Mucosa of stomach (tissue), 1 donor: Measurements from ENCODE around the gene CGA.

Experiments used
- H3K27me3 ChIP-seq: one replicate; pipeline ENCODE4 v1.7.0; 2013; ENCODE audit warnings: mild to moderate bottlenecking, low read length; ENCODE audit not compliant: control insufficient read depth, insufficient read depth
- H3K36me3 ChIP-seq: one replicate; pipeline ENCODE4 v1.7.0; 2013; ENCODE audit warnings: low read length; ENCODE audit not compliant: control insufficient read depth, insufficient read depth
- H3K4me1 ChIP-seq: one replicate; pipeline ENCODE4 v1.7.0; 2013; ENCODE audit warnings: mild to moderate bottlenecking, low read length; ENCODE audit not compliant: control insufficient read depth, insufficient read depth
- H3K4me3 ChIP-seq: one replicate; pipeline ENCODE4 v1.7.0; 2013; ENCODE audit warnings: low read length
- H3K9ac ChIP-seq: one replicate; pipeline ENCODE4 v1.7.0; 2013; ENCODE audit warnings: mild to moderate bottlenecking, low read length, moderate library complexity
- H3K9me3 ChIP-seq: one replicate; pipeline ENCODE4 v1.7.0; 2013; ENCODE audit warnings: mild to moderate bottlenecking, low read length, moderate library complexity; ENCODE audit not compliant: control insufficient read depth
- donor health status: Pancreatic carcinoma.

The CGA gene

GRCh38 chr6:87104667-87105066 lies 9.8 kb upstream of the CGA start:
- no peaks in the 10 kb centered on the region for H3K4me1 ChIP-seq
- H3K27me3 ChIP-seq, result no peaks in the 10 kb centered on the region
- no peaks in the 10 kb centered on the region for H3K36me3 ChIP-seq
- no peak overlapping the region for H3K9ac ChIP-seq
- H3K4me3 ChIP-seq, result no peak overlapping the region
- H3K9me3 ChIP-seq, result no peaks in the 10 kb centered on the region

- H3K4me3 ChIP-seq, result no peak overlapping the region
- H3K4me1 ChIP-seq, result no peaks in the 10 kb centered on the region
- no peaks in the 10 kb centered on the region for H3K27me3 ChIP-seq
- H3K9me3 ChIP-seq, result no peaks in the 10 kb centered on the region
- H3K36me3 ChIP-seq, result no peaks in the 10 kb centered on the region
- no peak overlapping the region for H3K9ac ChIP-seq
Observed at GRCh38 chr6:87103977-87104601, 9.2 kb upstream of the CGA start.

- H3K9me3 ChIP-seq, result no peaks in the 10 kb centered on the region
- H3K4me3 ChIP-seq, result no peak overlapping the region
- H3K27me3 ChIP-seq, result no peaks in the 10 kb centered on the region
- no peak overlapping the region for H3K9ac ChIP-seq
- no peaks in the 10 kb centered on the region for H3K36me3 ChIP-seq
- no peaks in the 10 kb centered on the region for H3K4me1 ChIP-seq
Observed at GRCh38 chr6:87102151-87102621, 7.3 kb upstream of the CGA start.

- Histone ChIP-seq H3K9ac (no peak overlapping the region), H3K27me3 (no peaks in the 10 kb centered on the region), H3K9me3 (no peaks in the 10 kb centered on the region), H3K36me3 (no peaks in the 10 kb centered on the region), H3K4me3 (no peak overlapping the region), H3K4me1 (no peaks in the 10 kb centered on the region)
Observed at GRCh38 chr6:87101067-87101466, 6.2 kb upstream of the CGA start.

GRCh38 chr6:87100216-87100615 lies 5.3 kb upstream of the CGA start:
- Histone ChIP-seq H3K4me1 (no peaks in the 10 kb centered on the region), H3K4me3 (no peak overlapping the region), H3K27me3 (no peaks in the 10 kb centered on the region), H3K36me3 (no peaks in the 10 kb centered on the region), H3K9ac (no peak overlapping the region), H3K9me3 (no peaks in the 10 kb centered on the region)

GRCh38 chr6:87099472-87099871 lies 4.6 kb upstream of the CGA start:
- Histone ChIP-seq H3K27me3 (no peaks in the 10 kb centered on the region), H3K9me3 (no peaks in the 10 kb centered on the region), H3K4me1 (no peaks in the 10 kb centered on the region), H3K9ac (no peak overlapping the region), H3K36me3 (no peaks in the 10 kb centered on the region), H3K4me3 (no peak overlapping the region)

- H3K9me3 ChIP-seq, result no peaks in the 10 kb centered on the region
- H3K9ac ChIP-seq, result no peak overlapping the region
- H3K4me3 ChIP-seq, result no peak overlapping the region
- H3K36me3 ChIP-seq, result no peaks in the 10 kb centered on the region
- no peaks in the 10 kb centered on the region for H3K4me1 ChIP-seq
- no peaks in the 10 kb centered on the region for H3K27me3 ChIP-seq
Observed at GRCh38 chr6:87094576-87094975, 330 bp downstream of the CGA start.

GRCh38 chr6:87093651-87094050 lies 1.3 kb downstream of the CGA start:
- H3K27me3 ChIP-seq, result no peaks in the 10 kb centered on the region
- no peaks in the 10 kb centered on the region for H3K4me1 ChIP-seq
- H3K4me3 ChIP-seq, result no peak overlapping the region
- no peaks in the 10 kb centered on the region for H3K9me3 ChIP-seq
- H3K36me3 ChIP-seq, result no peaks in the 10 kb centered on the region
- no peak overlapping the region for H3K9ac ChIP-seq

GRCh38 chr6:87093199-87093598 lies 1.7 kb downstream of the CGA start:
- H3K36me3 ChIP-seq, result no peaks in the 10 kb centered on the region
- no peaks in the 10 kb centered on the region for H3K9me3 ChIP-seq
- no peaks in the 10 kb centered on the region for H3K4me1 ChIP-seq
- H3K9ac ChIP-seq, result no peak overlapping the region
- H3K27me3 ChIP-seq, result no peaks in the 10 kb centered on the region
- no peak overlapping the region for H3K4me3 ChIP-seq

- Histone ChIP-seq H3K9ac (no peak overlapping the region), H3K9me3 (no peaks in the 10 kb centered on the region), H3K4me3 (no peak overlapping the region), H3K4me1 (no peaks in the 10 kb centered on the region), H3K36me3 (no peaks in the 10 kb centered on the region), H3K27me3 (no peaks in the 10 kb centered on the region)
Observed at GRCh38 chr6:87092435-87092834, 2.5 kb downstream of the CGA start.

GRCh38 chr6:87089135-87089534 lies 5.8 kb downstream of the CGA start:
- H3K36me3 ChIP-seq, result no peaks in the 10 kb centered on the region
- H3K9me3 ChIP-seq, result no peaks in the 10 kb centered on the region
- no peaks in the 10 kb centered on the region for H3K4me1 ChIP-seq
- no peak overlapping the region for H3K4me3 ChIP-seq
- H3K9ac ChIP-seq, result no peak overlapping the region
- H3K27me3 ChIP-seq, result no peaks in the 10 kb centered on the region

GRCh38 chr6:87088076-87088475 lies 6.8 kb downstream of the CGA start:
- Histone ChIP-seq H3K4me1 (no peaks in the 10 kb centered on the region), H3K36me3 (no peaks in the 10 kb centered on the region), H3K27me3 (no peaks in the 10 kb centered on the region), H3K9me3 (no peaks in the 10 kb centered on the region), H3K9ac (no peak overlapping the region), H3K4me3 (no peak overlapping the region)

GRCh38 chr6:87082160-87082721 lies 12.7 kb downstream of the CGA start:
- no peaks in the 10 kb centered on the region for H3K36me3 ChIP-seq
- no peaks in the 10 kb centered on the region for H3K27me3 ChIP-seq
- H3K9ac ChIP-seq, result no peak overlapping the region
- no peaks in the 10 kb centered on the region for H3K9me3 ChIP-seq
- H3K4me1 ChIP-seq, result no peaks in the 10 kb centered on the region
- H3K4me3 ChIP-seq, result no peak overlapping the region
